Hepatocyte (in vitro differentiated cells): ENCODE data around the gene NOS3.

Experiments used
- CTCF ChIP-seq: fragments of 200-600 bp; sonication (generic); IDR thresholded peaks from 2 replicates; pipeline ENCODE4 v1.5.1; 2016; ENCODE audit warnings: antibody characterized with exemption, mild to moderate bottlenecking; ENCODE audit not compliant: poor library complexity
- EZH2 ChIP-seq: fragments of 200-600 bp; sonication (generic); IDR thresholded peaks from 2 replicates; pipeline ENCODE4 v1.6.1; 2016; ENCODE audit warnings: antibody characterized with exemption, mild to moderate bottlenecking, borderline replicate concordance

DNA sequence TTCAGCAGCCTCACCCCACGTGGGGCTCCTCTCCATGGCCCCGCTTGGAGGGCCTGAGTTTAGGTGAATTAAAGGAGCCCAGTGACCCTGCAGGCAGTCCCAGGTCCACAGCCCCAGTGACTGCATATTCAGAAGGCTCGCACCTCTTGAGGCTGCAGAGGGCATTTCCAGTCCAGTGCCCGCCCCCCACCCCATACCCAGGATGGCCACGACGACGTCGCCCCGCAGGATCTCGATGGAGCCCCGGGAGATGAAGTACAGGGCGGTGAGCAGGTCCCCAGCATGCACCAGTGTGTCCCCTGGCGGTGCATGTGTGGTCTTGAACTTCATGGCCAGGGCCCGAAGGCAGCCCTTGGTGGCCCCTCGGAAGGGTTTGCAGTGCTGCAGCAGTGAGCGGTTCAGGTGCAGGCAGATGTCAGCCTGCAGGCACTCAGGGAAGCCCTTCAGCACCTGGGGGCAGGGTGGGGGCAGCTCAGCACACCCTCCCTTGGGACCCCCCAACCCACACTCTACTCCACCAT is 40.8 kb upstream of the NOS3 start:
- TF ChIP-seq CTCF, result no peak
- no peak for TF ChIP-seq EZH2
